Effector CD8-positive, alpha-beta T cell (primary cell): ENCODE measurements around the gene ABLIM1.

Source experiments
- DNase-seq: peaks from one replicate; lab custom pipeline; 2025; lab: John Stamatoyannopoulos, UW

ABLIM1 gene

GRCh38 chr10:114408968-114409444, 249.1 kb downstream of the ABLIM1 start:
- no peak for DNase-seq

- DNase-seq: no peak
Measured at GRCh38 chr10:114408112-114408967, 249.7 kb downstream of the ABLIM1 start.

GRCh38 chr10:114406455-114406854, 251.6 kb downstream of the ABLIM1 start:
- no peak for DNase-seq

GRCh38 chr10:114405011-114405350, 253.1 kb downstream of the ABLIM1 start:
- no peak for DNase-seq

- no peak for DNase-seq
Measured at GRCh38 chr10:114404171-114405010, 253.7 kb downstream of the ABLIM1 start, which contains the start of gene AFAP1L2. Gene AFAP1L2, minus strand, starts transcription at chr10:114404502. Its CDS starts 47 bp downstream, at chr10:114404455.

GRCh38 chr10:114403541-114404161, 254.4 kb downstream of the ABLIM1 start:
- DNase-seq: no peak

- DNase-seq: no peak
Measured at GRCh38 chr10:114402871-114403540, 255.1 kb downstream of the ABLIM1 start.

GRCh38 chr10:114402233-114402632, 255.8 kb downstream of the ABLIM1 start:
- DNase-seq: no peak

GRCh38 chr10:114401195-114401791, 256.8 kb downstream of the ABLIM1 start:
- no peak for DNase-seq

GRCh38 chr10:114400091-114400490, 258.0 kb downstream of the ABLIM1 start:
- no peak for DNase-seq

GRCh38 chr10:114399576-114399975, 258.5 kb downstream of the ABLIM1 start:
- no peak for DNase-seq

GRCh38 chr10:114398587-114399331, 259.3 kb downstream of the ABLIM1 start:
- no peak for DNase-seq

- no peak for DNase-seq
Measured at GRCh38 chr10:114397651-114398145, 260.4 kb downstream of the ABLIM1 start.

- DNase-seq: no peak
Measured at GRCh38 chr10:114396464-114396863, 261.6 kb downstream of the ABLIM1 start.

- DNase-seq: no peak
Measured at GRCh38 chr10:114395366-114396022, 262.6 kb downstream of the ABLIM1 start.

- DNase-seq: no peak
Measured at GRCh38 chr10:114394531-114394930, 263.5 kb downstream of the ABLIM1 start.

- DNase-seq: no peak
Measured at GRCh38 chr10:114393886-114394285, 264.2 kb downstream of the ABLIM1 start.

- no peak for DNase-seq
Measured at GRCh38 chr10:114393482-114393881, 264.6 kb downstream of the ABLIM1 start.

- no peak for DNase-seq
Measured at GRCh38 chr10:114392112-114392835, 265.8 kb downstream of the ABLIM1 start.
